H9 (cell line): ENCODE measurements around the gene SLC9A9. TPM values are rescaled to one million over a fixed set of nuclear protein-coding genes. Genes with fewer than 3 reads are reported as not detected.
"Not testable (repeated sequence)": the region's sequence is repeated elsewhere in the genome, so short reads cannot be mapped to it uniquely, and the experiment has no call there.

Experiments used
- DNase-seq: peaks from one replicate; pipeline ENCODE4 v3.0.0-alpha.2; 2017
- H2AFZ ChIP-seq: one replicate; pipeline ENCODE4 v1.6.1; 2013; ENCODE audit warnings: mild to moderate bottlenecking, low read length, control low read depth, moderate library complexity
- H2AK5ac ChIP-seq: 2 replicates; pipeline ENCODE4 v1.6.1; 2013; ENCODE audit warnings: low read length, control low read depth, mixed read lengths; ENCODE audit not compliant: insufficient read length
- H2BK120ac ChIP-seq: one replicate; pipeline ENCODE4 v1.6.1; 2013; ENCODE audit warnings: low read depth, mild to moderate bottlenecking, low read length, control low read depth, inconsistent platforms; ENCODE audit not compliant: poor library complexity, severe bottlenecking
- H2BK12ac ChIP-seq: 2 replicates; pipeline ENCODE4 v1.6.1; 2013; ENCODE audit warnings: low read length, control low read depth, mixed read lengths, low read depth; ENCODE audit not compliant: insufficient read length
- H2BK15ac ChIP-seq: 2 replicates; pipeline ENCODE4 v1.6.1; 2013; ENCODE audit warnings: low read depth, low read length, control low read depth
- H2BK20ac ChIP-seq: one replicate; pipeline ENCODE4 v1.6.1; 2013; ENCODE audit warnings: low read depth, mild to moderate bottlenecking, low read length, control low read depth, inconsistent platforms; ENCODE audit not compliant: poor library complexity, severe bottlenecking
- H2BK5ac ChIP-seq: 2 replicates; pipeline ENCODE4 v1.6.1; 2013; ENCODE audit warnings: low read length, control low read depth, mixed read lengths; ENCODE audit not compliant: insufficient read length
- H3K14ac ChIP-seq: 2 replicates; pipeline ENCODE4 v1.6.1; 2013; ENCODE audit warnings: low read length, control low read depth; ENCODE audit not compliant: insufficient read depth
- H3K18ac ChIP-seq: 2 replicates; pipeline ENCODE4 v1.6.1; 2013; ENCODE audit warnings: low read depth, mild to moderate bottlenecking, mixed read lengths, low read length, control low read depth; ENCODE audit not compliant: insufficient read length
- H3K23ac ChIP-seq: 2 replicates; pipeline ENCODE4 v1.6.1; 2013; ENCODE audit warnings: low read length, control low read depth, mixed read lengths, low read depth; ENCODE audit not compliant: insufficient read length
- H3K23me2 ChIP-seq: 2 replicates; pipeline ENCODE4 v1.6.1; 2013; ENCODE audit warnings: low read depth, mild to moderate bottlenecking, mixed read lengths, low read length, control low read depth; ENCODE audit not compliant: insufficient read length, poor library complexity, severe bottlenecking
- H3K27ac ChIP-seq: 2 replicates; pipeline ENCODE4 v1.5.1; 2013; ENCODE audit warnings: low read length, control low read depth, mixed read lengths, low read depth; ENCODE audit not compliant: insufficient read length
- H3K27me3 ChIP-seq: 2 replicates; pipeline ENCODE4 v1.6.1; 2013; ENCODE audit warnings: low read length, control low read depth, inconsistent platforms; ENCODE audit not compliant: insufficient read depth
- H3K4ac ChIP-seq: 2 replicates; pipeline ENCODE4 v1.6.1; 2013; ENCODE audit warnings: low read depth, mild to moderate bottlenecking, control low read depth, inconsistent platforms, low read length, moderate library complexity
- H3K4me1 ChIP-seq: 2 replicates; pipeline ENCODE4 v1.6.1; 2013; ENCODE audit warnings: low read length, control low read depth, inconsistent platforms; ENCODE audit not compliant: insufficient read depth
- H3K4me2 ChIP-seq: 2 replicates; pipeline ENCODE4 v1.6.1; 2013; ENCODE audit warnings: low read length, control low read depth, mixed read lengths; ENCODE audit not compliant: insufficient read length, insufficient read depth
- H3K56ac ChIP-seq: 2 replicates; pipeline ENCODE4 v1.6.1; 2013; ENCODE audit warnings: low read depth, mild to moderate bottlenecking, mixed read lengths, low read length, control low read depth; ENCODE audit not compliant: insufficient read length
- H3K79me1 ChIP-seq: 2 replicates; pipeline ENCODE4 v1.6.1; 2013; ENCODE audit warnings: low read depth, mild to moderate bottlenecking, moderate library complexity, low read length, control low read depth, inconsistent platforms; ENCODE audit not compliant: insufficient read depth, poor library complexity, severe bottlenecking
- H3K79me2 ChIP-seq: 2 replicates; pipeline ENCODE4 v1.6.1; 2013; ENCODE audit warnings: low read length, control low read depth, inconsistent platforms; ENCODE audit not compliant: insufficient read depth
- H3K9ac ChIP-seq: 2 replicates; pipeline ENCODE4 v1.6.1; 2013; ENCODE audit warnings: low read length, control low read depth, mixed read lengths; ENCODE audit not compliant: insufficient read length; ENCODE audit errors: extremely low read depth
- H3K9me3 ChIP-seq: one replicate; pipeline ENCODE4 v1.6.1; 2013; ENCODE audit warnings: low read depth, low read length, inconsistent platforms; ENCODE audit not compliant: control insufficient read depth
- H3T11ph ChIP-seq: one replicate; pipeline ENCODE4 v1.6.1; 2013; ENCODE audit warnings: mild to moderate bottlenecking, low read length, control low read depth, inconsistent platforms
- H4K20me1 ChIP-seq: one replicate; pipeline ENCODE4 v1.6.1; 2013; ENCODE audit not compliant: control insufficient read depth, insufficient read length, insufficient read depth
- H4K5ac ChIP-seq: 2 replicates; pipeline ENCODE4 v1.6.1; 2013; ENCODE audit warnings: low read depth, mild to moderate bottlenecking, mixed read lengths, low read length, control low read depth; ENCODE audit not compliant: insufficient read length
- H4K8ac ChIP-seq: replicated peaks from 2 replicates; pipeline ENCODE4 v1.6.1; 2013; ENCODE audit warnings: low read length, control low read depth, mixed read lengths, low read depth; ENCODE audit not compliant: insufficient read length
- H4K91ac ChIP-seq: 2 replicates; pipeline ENCODE4 v1.6.1; 2013; ENCODE audit warnings: low read depth, mild to moderate bottlenecking, moderate library complexity, mixed read lengths, low read length, control low read depth; ENCODE audit not compliant: insufficient read length
- H3K27ac Mint-ChIP-seq, 3 experiments: 2 replicates in 2 of 3; 3 replicates in 1 of 3; pipeline ENCODE4 v1.8.0; 2020 to 2021; ENCODE audit warnings: mixed read lengths in 3 of 3, mild to moderate bottlenecking in 1 of 3, moderate library complexity in 1 of 3
- H3K27me3 Mint-ChIP-seq: 2 replicates; pipeline ENCODE4 v1.8.0; 2021; ENCODE audit warnings: low read depth, mild to moderate bottlenecking, moderate library complexity, mixed read lengths
- H3K36me3 Mint-ChIP-seq, 3 experiments: 2 replicates in 2 of 3; 3 replicates in 1 of 3; pipeline ENCODE4 v1.8.0; 2020 to 2021; ENCODE audit warnings: low read depth in 3 of 3, mixed read lengths in 3 of 3; ENCODE audit not compliant: insufficient read depth in 1 of 3
- H3K4me1 Mint-ChIP-seq, 2 experiments: 2 replicates each; pipeline ENCODE4 v1.8.0; 2020; ENCODE audit warnings: mixed read lengths in 2 of 2
- H3K4me3 Mint-ChIP-seq, 2 experiments: 2 replicates in 1 of 2; 3 replicates in 1 of 2; pipeline ENCODE4 v1.8.0; 2020 to 2021; ENCODE audit warnings: mild to moderate bottlenecking in 2 of 2, mixed read lengths in 2 of 2, moderate library complexity in 1 of 2
- H3K9me3 Mint-ChIP-seq, 2 experiments: 2 replicates in 1 of 2; 3 replicates in 1 of 2; pipeline ENCODE4 v1.8.0; 2020; ENCODE audit warnings: mild to moderate bottlenecking in 2 of 2, mixed read lengths in 2 of 2, moderate library complexity in 1 of 2
- WGBS: extraction: QIAGEN DNeasy Blood & Tissue Kit; methylation state at CpG from one replicate; pipeline ENCODE4 v1.1.7; 2013; ENCODE audit warnings: missing lambda C conversion rate, low lambda C conversion rate, mixed read lengths; ENCODE audit not compliant: insufficient read length; ENCODE audit errors: extremely low coverage; 5-methylcytosine and 5-hydroxymethylcytosine counted together
- total RNA-seq: library from RNA; stranded (reverse); gene quantifications from 2 replicates; pipeline ENCODE4 v1.2.1, GENCODE V29; 2021

Gene SLC9A9
- total RNA-seq, 1 experiment from 2014 or later = 0.35 TPM

- not testable (repeated sequence) for H3K56ac ChIP-seq, H3K27me3 Mint-ChIP-seq, H3K23ac ChIP-seq, H3K9me3 ChIP-seq, H4K20me1 ChIP-seq, H2BK12ac ChIP-seq, H2BK20ac ChIP-seq, H2BK120ac ChIP-seq, H3K14ac ChIP-seq, H2AK5ac ChIP-seq, H3K4me3 Mint-ChIP-seq, H4K8ac ChIP-seq, H3K4ac ChIP-seq, H2BK15ac ChIP-seq, H3K23me2 ChIP-seq, H2AFZ ChIP-seq, H3K4me2 ChIP-seq, H3K18ac ChIP-seq, H3K79me2 ChIP-seq, H4K91ac ChIP-seq, H4K5ac ChIP-seq, DNase-seq, H2BK5ac ChIP-seq, H3K27me3 ChIP-seq, H3K9ac ChIP-seq, H3K27ac ChIP-seq, H3K4me1 ChIP-seq, H3T11ph ChIP-seq, H3K79me1 ChIP-seq, H3K27ac Mint-ChIP-seq
- Mint-ChIP-seq H3K4me1 (peaks cover 6 to 11% of the 10 kb centered on the region in 2 experiments; a peak in 3 of 4 replicates), H3K9me3 (peaks cover 16 to 18% of the 10 kb centered on the region in 2 experiments), H3K36me3 (peaks cover 17 to 19% (median 18%) of the 10 kb centered on the region in 3 experiments)
- no CpG with 5 or more reads among the region's 5 CpGs for WGBS
These were observed 47.2 kb downstream of the SLC9A9 start for GRCh38 chr3:143801046-143801445.

GRCh38 chr3:143798151-143798550 lies 50.1 kb downstream of the SLC9A9 start:
- not testable (repeated sequence) for H3K4ac ChIP-seq, H3K27me3 Mint-ChIP-seq, H3K4me3 Mint-ChIP-seq, H2BK20ac ChIP-seq, DNase-seq, H3K9ac ChIP-seq, H3K23ac ChIP-seq, H3K79me1 ChIP-seq, H2BK15ac ChIP-seq, H2BK12ac ChIP-seq, H3K23me2 ChIP-seq, H3T11ph ChIP-seq, H3K79me2 ChIP-seq, H3K4me2 ChIP-seq, H2AFZ ChIP-seq, H3K27ac ChIP-seq, H3K18ac ChIP-seq, H2AK5ac ChIP-seq, H2BK5ac ChIP-seq, H3K9me3 ChIP-seq, H4K5ac ChIP-seq, H3K4me1 ChIP-seq, H4K20me1 ChIP-seq, H4K8ac ChIP-seq, H3K56ac ChIP-seq, H3K27me3 ChIP-seq, H3K14ac ChIP-seq, H4K91ac ChIP-seq, H2BK120ac ChIP-seq
- Mint-ChIP-seq H3K4me1 (peaks cover 27 to 32% of the 10 kb centered on the region in 2 experiments), H3K36me3 (peaks cover 17 to 19% (median 18%) of the 10 kb centered on the region in 3 experiments), H3K27ac (peak overlapping the region in 1 of 3 experiments; percentile 38; a peak in 2 of 7 replicates), H3K9me3 (peaks cover 16 to 18% of the 10 kb centered on the region in 2 experiments)
- no CpG with 5 or more reads among the region's 7 CpGs for WGBS
